KMS-11 (cell line): ENCODE measurements around the gene UQCC2.

ENCODE experiments used
- H2AFZ ChIP-seq: fragments of 200-600 bp; sonication (generic); 2 replicates; pipeline ENCODE4 v1.6.1; 2016; ENCODE audit warnings: antibody characterized with exemption, mixed run types, low read depth
- H3K27ac ChIP-seq: fragments of 200-600 bp; sonication (generic); 2 replicates; pipeline ENCODE4 v1.6.1; 2016; ENCODE audit warnings: mild to moderate bottlenecking, mixed run types
- H3K27me3 ChIP-seq: fragments of 200-600 bp; sonication (generic); 2 replicates; pipeline ENCODE4 v1.6.1; 2017; ENCODE audit warnings: mild to moderate bottlenecking, low read depth, mixed run types, moderate library complexity; ENCODE audit not compliant: insufficient read depth
- H3K36me3 ChIP-seq: fragments of 200-600 bp; sonication (generic); 2 replicates; pipeline ENCODE4 v1.6.1; 2017; ENCODE audit warnings: mild to moderate bottlenecking, mixed run types; ENCODE audit not compliant: insufficient read depth
- H3K4me1 ChIP-seq: fragments of 200-600 bp; sonication (generic); 2 replicates; pipeline ENCODE4 v1.6.1; 2016; ENCODE audit warnings: mild to moderate bottlenecking, low read depth, mixed run types; ENCODE audit not compliant: poor library complexity, severe bottlenecking
- H3K4me2 ChIP-seq: fragments of 200-600 bp; sonication (generic); 2 replicates; pipeline ENCODE4 v1.7.0; 2016; ENCODE audit warnings: mild to moderate bottlenecking, mixed run types
- H3K4me3 ChIP-seq: fragments of 200-600 bp; sonication (generic); IDR thresholded peaks from 2 replicates; pipeline ENCODE4 v1.6.1; 2017; ENCODE audit warnings: low read depth, low read length, mixed read lengths; ENCODE audit not compliant: insufficient read depth
- H3K79me2 ChIP-seq: fragments of 200-600 bp; sonication (generic); 2 replicates; pipeline ENCODE4 v1.6.1; 2016; ENCODE audit warnings: low read depth, mixed run types; ENCODE audit not compliant: insufficient read depth
- H3K9ac ChIP-seq: fragments of 200-600 bp; sonication (generic); 2 replicates; pipeline ENCODE4 v1.6.1; 2016; ENCODE audit warnings: mild to moderate bottlenecking, mixed run types
- H4K20me1 ChIP-seq: fragments of 200-600 bp; sonication (generic); 2 replicates; pipeline ENCODE4 v1.6.1; 2016; ENCODE audit warnings: mild to moderate bottlenecking, mixed run types; ENCODE audit not compliant: insufficient read depth
- TF ChIP-seq, protein P1 (sequence below): fragments of 200-600 bp; sonication (generic); conservative IDR thresholded peaks from 2 replicates; pipeline ENCODE4 v1.6.1; 2017; ENCODE audit warnings: low read depth, mild to moderate bottlenecking, antibody characterized with exemption, low read length, moderate library complexity, mixed read lengths

Gene UQCC2

DNA sequence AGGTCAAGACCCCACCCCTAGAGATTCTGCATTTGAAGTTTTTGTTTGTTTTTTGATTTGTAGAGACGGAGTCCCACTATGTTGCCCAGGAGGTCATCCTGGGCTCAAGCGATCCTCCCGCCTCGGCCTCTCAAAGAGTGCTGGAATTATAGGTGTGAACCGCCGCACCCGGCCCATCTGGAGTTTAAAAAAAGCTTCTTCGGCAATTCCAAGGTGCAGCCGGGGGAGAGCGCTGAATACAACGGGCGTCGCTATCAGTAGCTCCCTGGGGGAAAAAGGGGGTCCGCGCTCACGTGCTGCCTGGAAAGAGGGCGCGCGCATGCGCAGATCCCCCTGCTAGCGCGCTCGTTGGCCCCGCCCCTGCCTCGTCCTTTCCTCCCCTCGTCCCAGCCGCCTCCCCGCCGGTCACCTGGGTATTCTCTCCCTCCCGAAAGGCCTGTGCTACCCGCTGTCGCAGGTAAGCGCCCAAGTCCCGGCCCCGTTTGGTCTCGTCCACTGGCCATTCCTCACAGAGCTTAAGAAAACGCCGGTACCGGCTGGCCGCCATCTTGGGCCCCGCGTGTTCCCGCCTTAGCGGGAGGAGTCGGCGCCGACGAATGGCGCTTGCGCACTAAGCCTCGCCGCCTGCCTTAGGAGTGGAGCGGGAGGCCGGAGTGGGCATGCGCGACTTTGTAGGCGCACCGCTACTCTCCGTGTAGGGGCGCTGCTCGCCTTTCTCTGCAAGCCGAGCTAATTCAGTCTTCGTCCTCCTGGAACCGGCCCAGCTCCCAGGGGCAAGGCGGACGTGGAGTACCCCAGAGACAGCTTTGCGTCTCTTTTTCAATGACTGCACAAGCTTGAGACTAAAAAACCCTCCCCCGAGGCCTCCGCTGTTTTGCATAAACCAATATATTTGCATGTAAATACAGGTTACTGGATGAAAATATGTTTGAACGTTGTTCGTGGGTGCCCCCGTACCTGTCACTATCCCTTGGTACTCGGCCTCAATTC is at the start of gene UQCC2:
TSS of gene UQCC2 (minus strand) at position 561 of the 990 bp plus-strand sequence. CDS start at position 547, 14 bp downstream.
- peak within 1 kb of the TSS; percentile 93 for H3K27ac ChIP-seq
- peak within 1 kb of the TSS; percentile 98 for H3K9ac ChIP-seq
- no peaks in the 10 kb centered on the region for H3K36me3 ChIP-seq
- no peaks in the 10 kb centered on the region for H3K27me3 ChIP-seq
- TF ChIP-seq, protein P1, sequence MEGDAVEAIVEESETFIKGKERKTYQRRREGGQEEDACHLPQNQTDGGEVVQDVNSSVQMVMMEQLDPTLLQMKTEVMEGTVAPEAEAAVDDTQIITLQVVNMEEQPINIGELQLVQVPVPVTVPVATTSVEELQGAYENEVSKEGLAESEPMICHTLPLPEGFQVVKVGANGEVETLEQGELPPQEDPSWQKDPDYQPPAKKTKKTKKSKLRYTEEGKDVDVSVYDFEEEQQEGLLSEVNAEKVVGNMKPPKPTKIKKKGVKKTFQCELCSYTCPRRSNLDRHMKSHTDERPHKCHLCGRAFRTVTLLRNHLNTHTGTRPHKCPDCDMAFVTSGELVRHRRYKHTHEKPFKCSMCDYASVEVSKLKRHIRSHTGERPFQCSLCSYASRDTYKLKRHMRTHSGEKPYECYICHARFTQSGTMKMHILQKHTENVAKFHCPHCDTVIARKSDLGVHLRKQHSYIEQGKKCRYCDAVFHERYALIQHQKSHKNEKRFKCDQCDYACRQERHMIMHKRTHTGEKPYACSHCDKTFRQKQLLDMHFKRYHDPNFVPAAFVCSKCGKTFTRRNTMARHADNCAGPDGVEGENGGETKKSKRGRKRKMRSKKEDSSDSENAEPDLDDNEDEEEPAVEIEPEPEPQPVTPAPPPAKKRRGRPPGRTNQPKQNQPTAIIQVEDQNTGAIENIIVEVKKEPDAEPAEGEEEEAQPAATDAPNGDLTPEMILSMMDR: no peak; the same call in 1 of the 2 replicates
- H2AFZ ChIP-seq: peak within 1 kb of the TSS; percentile 96
- peak within 1 kb of the TSS; percentile 59 for H3K4me3 ChIP-seq
- H3K4me1 ChIP-seq: peaks cover 16% of the 10 kb centered on the region
- H3K4me2 ChIP-seq: peak within 1 kb of the TSS; percentile 100
- H3K79me2 ChIP-seq: peaks cover 12% of the 10 kb centered on the region; the same call in 1 of the 2 replicates
- H4K20me1 ChIP-seq: no peaks in the 10 kb centered on the region

DNA sequence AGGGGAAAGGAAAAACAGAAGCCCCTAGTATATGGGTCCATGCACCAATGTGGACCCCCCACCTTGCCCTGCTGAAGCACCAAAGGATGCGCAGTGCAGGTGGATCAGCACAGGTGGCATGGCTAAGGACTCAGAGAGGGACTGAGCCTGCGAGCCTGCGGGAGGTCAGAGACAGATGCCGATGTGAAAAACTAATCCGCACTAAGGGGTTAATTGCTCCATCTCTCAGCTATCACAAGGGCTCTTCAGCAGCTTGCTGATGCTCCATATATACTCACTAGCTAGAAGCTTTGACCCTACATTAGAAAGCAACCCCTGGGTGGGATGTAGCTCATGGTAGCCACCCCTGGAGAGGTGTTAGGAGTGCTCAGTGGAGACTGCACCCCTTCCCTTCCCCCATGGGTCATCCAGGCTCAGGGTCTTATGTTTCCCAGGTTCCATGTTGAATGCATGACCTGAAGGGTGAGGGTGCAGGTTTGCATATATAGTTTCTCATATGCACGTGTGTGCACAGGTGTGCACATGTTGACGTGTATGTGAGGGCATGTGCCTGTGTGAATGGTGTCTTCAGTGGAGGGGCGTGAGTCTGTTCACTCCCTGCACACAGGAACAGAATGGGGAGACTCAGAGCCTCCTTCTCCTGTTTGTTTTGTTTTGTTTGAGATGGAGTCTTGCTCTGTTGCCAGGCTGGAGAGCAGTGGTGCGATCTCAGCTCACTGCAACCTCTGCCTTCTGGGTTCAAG is 48.6 kb upstream of the UQCC2 start:
- no peaks in the 10 kb centered on the region for H3K4me1 ChIP-seq
- TF ChIP-seq, protein P1: no peak
- no peak overlapping the region for H3K9ac ChIP-seq
- peaks cover 49% of the 10 kb centered on the region; the same call in 1 of the 2 replicates for H3K27me3 ChIP-seq
- no peak overlapping the region for H2AFZ ChIP-seq
- no peaks in the 10 kb centered on the region for H4K20me1 ChIP-seq
- no peak overlapping the region for H3K4me2 ChIP-seq
- H3K4me3 ChIP-seq: no peak overlapping the region
- no peaks in the 10 kb centered on the region for H3K79me2 ChIP-seq
- H3K36me3 ChIP-seq: no peaks in the 10 kb centered on the region
- H3K27ac ChIP-seq: no peak overlapping the region

DNA sequence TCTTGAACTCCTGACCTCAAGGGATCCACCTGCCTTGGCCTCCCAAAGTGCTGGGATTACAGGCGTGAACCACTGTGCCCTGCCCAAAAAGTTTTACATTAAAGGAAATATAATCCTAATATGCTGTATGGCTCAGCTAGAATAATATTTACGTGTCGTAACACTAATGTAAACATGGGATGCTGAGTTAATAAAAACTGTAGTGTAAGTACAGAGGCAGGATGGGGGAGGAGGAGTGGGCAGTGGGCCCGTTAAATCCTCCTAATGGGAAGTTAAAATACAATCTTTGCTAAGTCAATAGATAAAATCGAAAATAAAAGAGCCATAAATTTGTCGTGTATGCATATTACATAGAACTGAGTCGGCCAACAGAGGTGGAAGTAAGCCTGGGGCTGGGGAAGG is 47.3 kb upstream of the UQCC2 start:
- Histone ChIP-seq H3K27ac (no peak overlapping the region), H3K4me2 (no peak overlapping the region), H3K79me2 (no peaks in the 10 kb centered on the region), H3K27me3 (peaks cover 43% of the 10 kb centered on the region; the same call in 1 of the 2 replicates), H4K20me1 (no peaks in the 10 kb centered on the region), H3K4me3 (no peak overlapping the region), H2AFZ (no peak overlapping the region), H3K4me1 (no peaks in the 10 kb centered on the region), H3K9ac (no peak overlapping the region), H3K36me3 (no peaks in the 10 kb centered on the region)
- TF ChIP-seq, protein P1: no peak

DNA sequence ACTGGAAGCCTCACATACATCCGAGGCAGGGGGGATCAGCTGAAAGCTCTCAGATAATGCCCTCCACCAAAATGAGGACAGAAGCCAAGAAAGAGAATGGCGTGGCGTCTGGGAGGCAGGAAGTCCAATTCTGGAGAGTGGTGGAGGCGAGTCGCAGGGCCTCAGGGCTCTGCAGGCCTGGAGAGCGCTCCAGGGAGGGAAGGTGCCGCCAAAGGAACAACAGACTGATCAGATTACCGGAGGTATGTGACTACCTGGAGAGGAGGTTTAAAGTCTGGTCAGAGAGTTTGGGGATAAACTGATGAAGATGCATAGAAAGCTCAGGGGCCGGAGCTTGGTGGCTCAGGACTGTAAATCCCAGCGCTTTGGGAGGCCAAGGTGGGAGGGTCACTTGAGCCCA is 46.4 kb upstream of the UQCC2 start:
- Histone ChIP-seq H3K4me2 (no peak overlapping the region), H2AFZ (no peak overlapping the region), H3K27ac (no peak overlapping the region), H3K4me1 (no peaks in the 10 kb centered on the region), H4K20me1 (no peaks in the 10 kb centered on the region), H3K36me3 (no peaks in the 10 kb centered on the region), H3K79me2 (no peaks in the 10 kb centered on the region), H3K4me3 (no peak overlapping the region), H3K27me3 (peaks cover 43% of the 10 kb centered on the region; the same call in 1 of the 2 replicates), H3K9ac (no peak overlapping the region)
- TF ChIP-seq, protein P1: no peak
